ENCODE measurements around the gene ZNF79.
A peak's percentile ranks its signal among the peaks of the same experiment; 100 is the strongest.
"Not testable (repeated sequence)": the region's sequence is repeated elsewhere in the genome, so short reads cannot be mapped to it uniquely, and the experiment has no call there.

Gene ZNF79

GRCh38 chr9:127451858-127452656 lies 27.9 kb downstream of the ZNF79 start:
- 12% methylated on average over 29 of the region's 29 CpGs for WGBS, 2 experiments
- Histone ChIP-seq H3K27me3 (ENCODE audit: control insufficient read depth, insufficient read depth, low read length, poor library complexity, severe bottlenecking) (no peaks in the 10 kb centered on the region), H3K36me3 (ENCODE audit: control insufficient read depth, insufficient read depth, low read length) (peaks cover 29% of the 10 kb centered on the region), H3K9me3 (ENCODE audit: control insufficient read depth, low read length) (no peaks in the 10 kb centered on the region), H3K4me1 (ENCODE audit: control insufficient read depth, insufficient read depth, low read length) (peaks cover 15% of the 10 kb centered on the region), H3K27ac (ENCODE audit: insufficient read depth, low read depth, low read length, poor library complexity, severe bottlenecking) (no peak overlapping the region), H3K4me3 (ENCODE audit: insufficient read depth, low read depth, low read length) (peak overlapping the region; percentile 72)

- no peaks in the 10 kb centered on the region for H3K9me3 ChIP-seq (ENCODE audit: control insufficient read depth, low read length)
- 78 to 80% methylated on average over 4 of the region's 4 CpGs for WGBS, 2 experiments
Measured at GRCh38 chr9:127452691-127453090, 28.5 kb downstream of the ZNF79 start.

GRCh38 chr9:127455324-127455992 lies 31.3 kb downstream of the ZNF79 start:
- no peak overlapping the region for H3K4me3 ChIP-seq (ENCODE audit: insufficient read depth, low read depth, low read length)
- H3K27me3 ChIP-seq (ENCODE audit: control insufficient read depth, insufficient read depth, low read length, poor library complexity, severe bottlenecking) = no peaks in the 10 kb centered on the region
- H3K4me1 ChIP-seq (ENCODE audit: control insufficient read depth, insufficient read depth, low read length) = no peaks in the 10 kb centered on the region
- H3K36me3 ChIP-seq (ENCODE audit: control insufficient read depth, insufficient read depth, low read length) = peaks cover 10% of the 10 kb centered on the region
- no peaks in the 10 kb centered on the region for H3K9me3 ChIP-seq (ENCODE audit: control insufficient read depth, low read length)
- 78 to 80% methylated on average over 6 of the region's 6 CpGs for WGBS, 2 experiments
- H3K27ac ChIP-seq (ENCODE audit: insufficient read depth, low read depth, low read length, poor library complexity, severe bottlenecking) = no peak overlapping the region

More at GRCh38 chr9:127452691-127453090, 28.5 kb downstream of the ZNF79 start:
- Histone ChIP-seq H3K27ac (ENCODE audit: insufficient read depth, low read depth, low read length, poor library complexity, severe bottlenecking) (no peak overlapping the region), H3K4me1 (ENCODE audit: control insufficient read depth, insufficient read depth, low read length) (peaks cover 15% of the 10 kb centered on the region), H3K36me3 (ENCODE audit: control insufficient read depth, insufficient read depth, low read length) (peaks cover 22% of the 10 kb centered on the region), H3K4me3 (ENCODE audit: insufficient read depth, low read depth, low read length) (peak overlapping the region; percentile 72), H3K27me3 (ENCODE audit: control insufficient read depth, insufficient read depth, low read length, poor library complexity, severe bottlenecking) (no peaks in the 10 kb centered on the region)

- no peaks in the 10 kb centered on the region for H3K9me3 ChIP-seq (ENCODE audit: control insufficient read depth, low read length)
- no peak overlapping the region for H3K27ac ChIP-seq (ENCODE audit: insufficient read depth, low read depth, low read length, poor library complexity, severe bottlenecking)
- H3K4me1 ChIP-seq (ENCODE audit: control insufficient read depth, insufficient read depth, low read length) = no peaks in the 10 kb centered on the region
- no peak overlapping the region for H3K4me3 ChIP-seq (ENCODE audit: insufficient read depth, low read depth, low read length)
- peaks cover 15% of the 10 kb centered on the region for H3K36me3 ChIP-seq (ENCODE audit: control insufficient read depth, insufficient read depth, low read length)
- H3K27me3 ChIP-seq (ENCODE audit: control insufficient read depth, insufficient read depth, low read length, poor library complexity, severe bottlenecking) = no peaks in the 10 kb centered on the region
- WGBS, 2 experiments = 84 to 86% methylated on average over 17 of the region's 17 CpGs
Measured at GRCh38 chr9:127457191-127457878, 33.2 kb downstream of the ZNF79 start.

- Histone ChIP-seq H3K36me3 (ENCODE audit: control insufficient read depth, insufficient read depth, low read length) (peaks cover 15% of the 10 kb centered on the region), H3K4me3 (ENCODE audit: insufficient read depth, low read depth, low read length) (no peak overlapping the region), H3K27me3 (ENCODE audit: control insufficient read depth, insufficient read depth, low read length, poor library complexity, severe bottlenecking) (no peaks in the 10 kb centered on the region), H3K27ac (ENCODE audit: insufficient read depth, low read depth, low read length, poor library complexity, severe bottlenecking) (no peak overlapping the region), H3K4me1 (ENCODE audit: control insufficient read depth, insufficient read depth, low read length) (no peaks in the 10 kb centered on the region), H3K9me3 (ENCODE audit: control insufficient read depth, low read length) (no peaks in the 10 kb centered on the region)
- 96% methylated on average over 9 of the region's 9 CpGs for WGBS, 2 experiments
Measured at GRCh38 chr9:127458921-127459320, 34.7 kb downstream of the ZNF79 start.

- no peaks in the 10 kb centered on the region for H3K4me1 ChIP-seq (ENCODE audit: control insufficient read depth, insufficient read depth, low read length)
- 84 to 87% methylated on average over 3 of the region's 3 CpGs for WGBS, 2 experiments
- H3K27me3 ChIP-seq (ENCODE audit: control insufficient read depth, insufficient read depth, low read length, poor library complexity, severe bottlenecking) = no peaks in the 10 kb centered on the region
- no peak overlapping the region for H3K4me3 ChIP-seq (ENCODE audit: insufficient read depth, low read depth, low read length)
- H3K27ac ChIP-seq (ENCODE audit: insufficient read depth, low read depth, low read length, poor library complexity, severe bottlenecking) = no peak overlapping the region
- H3K36me3 ChIP-seq (ENCODE audit: control insufficient read depth, insufficient read depth, low read length) = peaks cover 15% of the 10 kb centered on the region
- no peaks in the 10 kb centered on the region for H3K9me3 ChIP-seq (ENCODE audit: control insufficient read depth, low read length)
Measured at GRCh38 chr9:127463382-127463781, 39.2 kb downstream of the ZNF79 start.

- no peaks in the 10 kb centered on the region for H3K9me3 ChIP-seq (ENCODE audit: control insufficient read depth, low read length)
- no peak overlapping the region for H3K4me3 ChIP-seq (ENCODE audit: insufficient read depth, low read depth, low read length)
- H3K27ac ChIP-seq (ENCODE audit: insufficient read depth, low read depth, low read length, poor library complexity, severe bottlenecking) = no peak overlapping the region
- 93 to 95% methylated on average over 7 of the region's 7 CpGs for WGBS, 2 experiments
- no peaks in the 10 kb centered on the region for H3K4me1 ChIP-seq (ENCODE audit: control insufficient read depth, insufficient read depth, low read length)
- H3K36me3 ChIP-seq (ENCODE audit: control insufficient read depth, insufficient read depth, low read length) = peaks cover 12% of the 10 kb centered on the region
- H3K27me3 ChIP-seq (ENCODE audit: control insufficient read depth, insufficient read depth, low read length, poor library complexity, severe bottlenecking) = no peaks in the 10 kb centered on the region
Measured at GRCh38 chr9:127463911-127464310, 39.7 kb downstream of the ZNF79 start.

- H3K27me3 ChIP-seq (ENCODE audit: control insufficient read depth, insufficient read depth, low read length, poor library complexity, severe bottlenecking); H3K4me3 ChIP-seq (ENCODE audit: insufficient read depth, low read depth, low read length); H3K4me1 ChIP-seq (ENCODE audit: control insufficient read depth, insufficient read depth, low read length); H3K27ac ChIP-seq (ENCODE audit: insufficient read depth, low read depth, low read length, poor library complexity, severe bottlenecking); H3K36me3 ChIP-seq (ENCODE audit: control insufficient read depth, insufficient read depth, low read length); H3K9me3 ChIP-seq (ENCODE audit: control insufficient read depth, low read length): not testable (repeated sequence)
- WGBS, 2 experiments = 92 to 93% methylated on average over 5 of the region's 5 CpGs
Measured at GRCh38 chr9:127466407-127466917, 42.3 kb downstream of the ZNF79 start.

- Histone ChIP-seq H3K27me3 (ENCODE audit: control insufficient read depth, insufficient read depth, low read length, poor library complexity, severe bottlenecking) (no peaks in the 10 kb centered on the region), H3K27ac (ENCODE audit: insufficient read depth, low read depth, low read length, poor library complexity, severe bottlenecking) (no peak overlapping the region), H3K36me3 (ENCODE audit: control insufficient read depth, insufficient read depth, low read length) (no peaks in the 10 kb centered on the region), H3K4me1 (ENCODE audit: control insufficient read depth, insufficient read depth, low read length) (no peaks in the 10 kb centered on the region), H3K4me3 (ENCODE audit: insufficient read depth, low read depth, low read length) (no peak overlapping the region), H3K9me3 (ENCODE audit: control insufficient read depth, low read length) (no peaks in the 10 kb centered on the region)
- 95 to 96% methylated on average over 14 of the region's 14 CpGs for WGBS, 2 experiments
Measured at GRCh38 chr9:127467621-127468020, 43.4 kb downstream of the ZNF79 start.

GRCh38 chr9:127470662-127471061 lies 46.5 kb downstream of the ZNF79 start:
- no peaks in the 10 kb centered on the region for H3K9me3 ChIP-seq (ENCODE audit: control insufficient read depth, low read length)
- no peaks in the 10 kb centered on the region for H3K4me1 ChIP-seq (ENCODE audit: control insufficient read depth, insufficient read depth, low read length)
- no peak overlapping the region for H3K27ac ChIP-seq (ENCODE audit: insufficient read depth, low read depth, low read length, poor library complexity, severe bottlenecking)
- 93 to 97% methylated on average over 2 of the region's 3 CpGs for WGBS, 2 experiments
- H3K27me3 ChIP-seq (ENCODE audit: control insufficient read depth, insufficient read depth, low read length, poor library complexity, severe bottlenecking) = no peaks in the 10 kb centered on the region
- no peak overlapping the region for H3K4me3 ChIP-seq (ENCODE audit: insufficient read depth, low read depth, low read length)
- H3K36me3 ChIP-seq (ENCODE audit: control insufficient read depth, insufficient read depth, low read length) = no peaks in the 10 kb centered on the region
